ENCODE measurements around the gene SBF2. TPM values are rescaled to one million over a fixed set of nuclear protein-coding genes. Genes with fewer than 3 reads are reported as not detected.
"Not testable (repeated sequence)": the region's sequence is repeated elsewhere in the genome, so short reads cannot be mapped to it uniquely, and the experiment has no call there.

The SBF2 gene
- total RNA-seq, 2 donors from 2014 or later: 53.8 to 60.8 TPM

- Histone ChIP-seq H3K4me1 (ENCODE audit: control insufficient read depth in 1 of 2, low read depth in 2 of 2) (peaks cover 6 to 15% of the 10 kb centered on the region in 2 donors), H3K36me3 (no peaks in the 10 kb centered on the region), H3K9me3 (no peaks in the 10 kb centered on the region), H3K27me3 (replicated peaks; ENCODE audit: insufficient read depth) (no peaks in the 10 kb centered on the region), H3K27ac (no peak overlapping the region), H3K4me3 (no peak overlapping the region)
- ATAC-seq (ENCODE audit: insufficient number of reproducible peaks, low FRiP score, low read depth) (no peak), DNase-seq (ENCODE audit: low spot score) (no peak)
- no peak for TF ChIP-seq CTCF (IDR thresholded peaks at IDR 0.05)
Observed at GRCh38 chr11:10139656-10140055, 154.4 kb downstream of the SBF2 start.

GRCh38 chr11:10139143-10139542 lies 154.9 kb downstream of the SBF2 start:
- Histone ChIP-seq H3K9me3 (no peaks in the 10 kb centered on the region), H3K4me1 (ENCODE audit: control insufficient read depth in 1 of 2, low read depth in 2 of 2) (peaks cover 6 to 15% of the 10 kb centered on the region in 2 donors), H3K36me3 (no peaks in the 10 kb centered on the region), H3K4me3 (no peak overlapping the region), H3K27ac (no peak overlapping the region), H3K27me3 (replicated peaks; ENCODE audit: insufficient read depth) (no peaks in the 10 kb centered on the region)
- TF ChIP-seq CTCF (IDR thresholded peaks at IDR 0.05): no peak
- ATAC-seq (ENCODE audit: insufficient number of reproducible peaks, low FRiP score, low read depth) (no peak), DNase-seq (ENCODE audit: low spot score) (no peak)

DNA sequence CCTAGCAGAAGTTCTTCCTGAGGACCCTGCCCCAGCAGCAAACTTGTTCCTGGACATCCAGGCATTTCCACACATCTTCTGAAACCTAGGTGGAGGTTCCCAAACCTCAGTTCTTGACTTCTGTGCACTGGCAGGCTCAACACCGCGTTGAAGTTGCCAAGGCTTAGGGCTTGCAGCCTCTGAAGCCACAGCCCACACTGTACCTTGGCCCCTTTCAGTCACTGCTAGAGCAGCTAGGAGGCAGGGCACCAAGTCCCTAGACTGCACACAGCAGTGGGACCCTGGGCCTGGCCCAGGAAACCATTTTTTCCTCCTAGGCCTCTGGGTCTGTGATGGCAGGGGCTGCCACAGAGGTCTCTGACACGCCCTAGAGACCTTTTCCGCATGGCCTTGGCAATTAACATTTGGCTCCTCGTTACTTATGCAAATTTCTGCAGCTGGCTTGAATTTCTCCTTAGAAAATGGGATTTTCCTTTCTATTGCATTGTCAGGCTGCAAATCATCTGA lies 159.0 kb downstream of the SBF2 start:
- Histone ChIP-seq H3K4me3 (no peak overlapping the region), H3K27me3 (replicated peaks; ENCODE audit: insufficient read depth) (no peaks in the 10 kb centered on the region), H3K4me1 (ENCODE audit: control insufficient read depth in 1 of 2, low read depth in 2 of 2) (peaks cover 6 to 19% of the 10 kb centered on the region in 2 donors), H3K36me3 (no peaks in the 10 kb centered on the region), H3K9me3 (no peaks in the 10 kb centered on the region), H3K27ac (no peak overlapping the region)
- no peak for DNase-seq (ENCODE audit: low spot score)
- TF ChIP-seq CTCF (IDR thresholded peaks at IDR 0.05): no peak
- no peak for ATAC-seq (ENCODE audit: insufficient number of reproducible peaks, low FRiP score, low read depth)

DNA sequence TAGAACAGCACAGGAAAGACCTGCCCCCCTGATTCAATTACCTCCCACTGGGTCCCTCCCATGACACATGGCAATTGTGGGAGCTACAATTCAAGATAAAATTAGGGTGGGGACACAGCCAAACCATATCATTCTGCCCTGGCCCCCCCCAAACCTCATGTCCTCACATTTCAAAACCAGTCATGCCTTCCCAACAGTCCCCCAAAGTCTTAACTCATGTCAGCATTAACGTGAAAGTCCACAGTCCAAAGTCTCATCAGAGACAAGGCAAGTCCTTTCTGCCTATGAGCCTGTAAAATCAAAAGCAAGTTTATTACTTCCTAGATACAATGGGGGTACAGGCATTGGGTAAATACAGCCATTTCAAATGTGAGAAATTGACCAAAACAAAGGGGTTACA lies 159.8 kb downstream of the SBF2 start:
- DNase-seq (ENCODE audit: low spot score); H3K27me3 ChIP-seq (replicated peaks; ENCODE audit: insufficient read depth); H3K4me3 ChIP-seq; H3K9me3 ChIP-seq; H3K36me3 ChIP-seq; ATAC-seq (ENCODE audit: insufficient number of reproducible peaks, low FRiP score, low read depth); H3K27ac ChIP-seq: not testable (repeated sequence)
- H3K4me1 ChIP-seq (ENCODE audit: control insufficient read depth in 1 of 2, low read depth in 2 of 2): peaks cover 0 to 13% of the 10 kb centered on the region in 2 donors

DNA sequence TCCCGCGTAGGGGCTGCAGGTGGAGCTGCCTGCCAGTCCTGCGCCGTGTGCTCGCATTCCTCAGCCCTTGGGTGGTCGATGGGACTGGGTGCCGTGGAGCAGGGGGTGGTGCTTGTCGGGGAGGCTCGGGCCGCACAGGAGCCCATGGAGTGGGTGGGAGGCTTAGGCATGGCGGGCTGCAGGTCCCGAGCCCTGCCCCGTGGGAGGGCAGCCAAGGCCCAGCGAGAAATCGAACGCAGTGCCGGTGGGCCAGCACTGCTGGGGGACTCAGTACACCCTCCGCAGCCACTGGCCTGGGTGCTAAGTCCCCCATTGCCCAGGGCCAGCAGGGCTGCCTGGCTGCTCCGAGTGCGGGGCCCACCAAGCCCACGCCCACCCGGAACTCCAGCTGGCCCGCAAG lies 160.8 kb downstream of the SBF2 start:
- not testable (repeated sequence) for DNase-seq (ENCODE audit: low spot score); H3K4me1 ChIP-seq (ENCODE audit: control insufficient read depth in 1 of 2, low read depth in 2 of 2); ATAC-seq (ENCODE audit: insufficient number of reproducible peaks, low FRiP score, low read depth); H3K27me3 ChIP-seq (replicated peaks; ENCODE audit: insufficient read depth); H3K4me3 ChIP-seq; H3K36me3 ChIP-seq; H3K27ac ChIP-seq; H3K9me3 ChIP-seq

- Histone ChIP-seq H3K36me3 (no peaks in the 10 kb centered on the region), H3K27me3 (replicated peaks; ENCODE audit: insufficient read depth) (no peaks in the 10 kb centered on the region), H3K27ac (no peak overlapping the region), H3K4me1 (ENCODE audit: control insufficient read depth in 1 of 2, low read depth in 2 of 2) (peaks cover 3 to 10% of the 10 kb centered on the region in 2 donors), H3K4me3 (no peak overlapping the region), H3K9me3 (no peaks in the 10 kb centered on the region)
- TF ChIP-seq CTCF (IDR thresholded peaks at IDR 0.05): no peak
- ATAC-seq (ENCODE audit: insufficient number of reproducible peaks, low FRiP score, low read depth): no peak
- no peak for DNase-seq (ENCODE audit: low spot score)
Observed at GRCh38 chr11:10130875-10131274, 163.1 kb downstream of the SBF2 start.

GRCh38 chr11:10129184-10129583 lies 164.8 kb downstream of the SBF2 start:
- DNase-seq (ENCODE audit: low spot score): not testable (repeated sequence)

More at GRCh38 chr11:10129184-10129583, 164.8 kb downstream of the SBF2 start:
- not testable (repeated sequence) for H3K36me3 ChIP-seq; ATAC-seq (ENCODE audit: insufficient number of reproducible peaks, low FRiP score, low read depth); H3K27ac ChIP-seq; H3K9me3 ChIP-seq; H3K4me3 ChIP-seq; H3K27me3 ChIP-seq (replicated peaks; ENCODE audit: insufficient read depth)
- peaks cover 3 to 15% of the 10 kb centered on the region in 2 donors for H3K4me1 ChIP-seq (ENCODE audit: control insufficient read depth in 1 of 2, low read depth in 2 of 2)
